VCaP (cell line): ENCODE measurements around the gene RBM44.
"Not testable (repeated sequence)": the region's sequence is repeated elsewhere in the genome, so short reads cannot be mapped to it uniquely, and the experiment has no call there.

Source experiments
- H3K27ac ChIP-seq: fragments of 450-650 bp; 2 replicates; pipeline ENCODE4 v1.5.1; 2017
- TF ChIP-seq, protein P1 (sequence below): fragments of 450-650 bp; conservative IDR thresholded peaks from 2 replicates; pipeline ENCODE4 v1.5.1; 2017; ENCODE audit warnings: mild to moderate bottlenecking, moderate library complexity

The RBM44 gene

DNA sequence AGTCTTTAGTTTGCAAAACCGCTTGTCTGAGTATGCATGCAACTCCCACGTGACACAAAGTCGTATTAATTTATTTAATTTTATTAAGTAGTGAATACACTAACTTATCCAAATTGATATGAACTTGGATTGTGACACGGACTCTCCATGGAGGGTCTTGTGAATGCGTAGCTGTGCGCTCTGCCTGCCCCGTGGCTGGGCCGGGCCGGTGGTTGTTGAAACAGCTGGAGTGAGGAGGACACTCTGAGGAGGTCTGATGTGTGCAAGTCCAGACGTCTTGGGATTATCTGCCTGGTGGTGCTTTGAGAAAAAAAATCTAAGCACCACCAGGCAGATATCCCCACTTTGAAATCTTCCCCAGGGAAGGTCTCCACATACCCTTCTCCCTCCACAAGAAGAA is 41.0 kb upstream of the RBM44 start:
- TF ChIP-seq, protein P1, sequence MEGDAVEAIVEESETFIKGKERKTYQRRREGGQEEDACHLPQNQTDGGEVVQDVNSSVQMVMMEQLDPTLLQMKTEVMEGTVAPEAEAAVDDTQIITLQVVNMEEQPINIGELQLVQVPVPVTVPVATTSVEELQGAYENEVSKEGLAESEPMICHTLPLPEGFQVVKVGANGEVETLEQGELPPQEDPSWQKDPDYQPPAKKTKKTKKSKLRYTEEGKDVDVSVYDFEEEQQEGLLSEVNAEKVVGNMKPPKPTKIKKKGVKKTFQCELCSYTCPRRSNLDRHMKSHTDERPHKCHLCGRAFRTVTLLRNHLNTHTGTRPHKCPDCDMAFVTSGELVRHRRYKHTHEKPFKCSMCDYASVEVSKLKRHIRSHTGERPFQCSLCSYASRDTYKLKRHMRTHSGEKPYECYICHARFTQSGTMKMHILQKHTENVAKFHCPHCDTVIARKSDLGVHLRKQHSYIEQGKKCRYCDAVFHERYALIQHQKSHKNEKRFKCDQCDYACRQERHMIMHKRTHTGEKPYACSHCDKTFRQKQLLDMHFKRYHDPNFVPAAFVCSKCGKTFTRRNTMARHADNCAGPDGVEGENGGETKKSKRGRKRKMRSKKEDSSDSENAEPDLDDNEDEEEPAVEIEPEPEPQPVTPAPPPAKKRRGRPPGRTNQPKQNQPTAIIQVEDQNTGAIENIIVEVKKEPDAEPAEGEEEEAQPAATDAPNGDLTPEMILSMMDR, result no peak
- H3K27ac ChIP-seq, result no peak overlapping the region

DNA sequence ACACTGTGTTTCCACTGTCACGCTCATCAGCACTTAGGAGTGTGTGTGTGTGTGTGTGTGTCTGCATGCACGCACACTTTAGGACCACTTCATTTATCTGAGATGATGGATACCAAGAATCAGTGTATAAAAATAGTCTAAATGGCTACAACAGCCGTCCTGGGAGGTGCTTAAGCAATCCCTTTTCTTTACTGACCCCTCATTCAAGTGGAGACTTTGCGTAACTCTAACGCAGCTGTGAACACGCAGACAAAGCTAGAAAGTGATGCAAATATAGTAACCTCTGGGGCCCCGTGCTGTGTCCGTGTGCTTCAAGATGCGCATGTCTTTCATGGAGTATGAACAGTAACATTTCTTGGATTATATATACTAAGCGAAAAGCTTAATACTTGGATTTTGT is 40.4 kb upstream of the RBM44 start:
- H3K27ac ChIP-seq, result no peak overlapping the region
- TF ChIP-seq, protein P1, result no peak

DNA sequence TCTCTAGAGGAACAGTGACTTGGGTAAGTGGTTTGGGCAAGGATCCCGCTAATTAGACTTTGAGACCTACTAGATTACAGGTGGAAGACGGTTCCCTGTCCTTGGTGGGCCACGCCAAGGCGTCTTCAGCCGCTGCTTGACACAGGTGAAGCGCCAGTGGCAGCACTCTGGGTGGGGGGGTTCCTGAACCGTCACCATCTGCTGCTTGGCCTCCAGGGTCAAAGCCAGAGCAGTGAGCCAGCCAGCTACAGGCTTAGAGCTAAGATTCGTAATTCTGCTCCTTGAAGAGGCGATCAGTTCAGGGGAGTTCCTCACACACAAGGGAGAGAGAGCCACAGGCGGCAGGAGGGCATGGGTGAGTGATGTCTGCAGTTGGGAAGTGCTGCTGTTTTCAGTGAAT is 39.4 kb upstream of the RBM44 start:
- TF ChIP-seq, protein P1, result no peak
- H3K27ac ChIP-seq, result no peak overlapping the region

DNA sequence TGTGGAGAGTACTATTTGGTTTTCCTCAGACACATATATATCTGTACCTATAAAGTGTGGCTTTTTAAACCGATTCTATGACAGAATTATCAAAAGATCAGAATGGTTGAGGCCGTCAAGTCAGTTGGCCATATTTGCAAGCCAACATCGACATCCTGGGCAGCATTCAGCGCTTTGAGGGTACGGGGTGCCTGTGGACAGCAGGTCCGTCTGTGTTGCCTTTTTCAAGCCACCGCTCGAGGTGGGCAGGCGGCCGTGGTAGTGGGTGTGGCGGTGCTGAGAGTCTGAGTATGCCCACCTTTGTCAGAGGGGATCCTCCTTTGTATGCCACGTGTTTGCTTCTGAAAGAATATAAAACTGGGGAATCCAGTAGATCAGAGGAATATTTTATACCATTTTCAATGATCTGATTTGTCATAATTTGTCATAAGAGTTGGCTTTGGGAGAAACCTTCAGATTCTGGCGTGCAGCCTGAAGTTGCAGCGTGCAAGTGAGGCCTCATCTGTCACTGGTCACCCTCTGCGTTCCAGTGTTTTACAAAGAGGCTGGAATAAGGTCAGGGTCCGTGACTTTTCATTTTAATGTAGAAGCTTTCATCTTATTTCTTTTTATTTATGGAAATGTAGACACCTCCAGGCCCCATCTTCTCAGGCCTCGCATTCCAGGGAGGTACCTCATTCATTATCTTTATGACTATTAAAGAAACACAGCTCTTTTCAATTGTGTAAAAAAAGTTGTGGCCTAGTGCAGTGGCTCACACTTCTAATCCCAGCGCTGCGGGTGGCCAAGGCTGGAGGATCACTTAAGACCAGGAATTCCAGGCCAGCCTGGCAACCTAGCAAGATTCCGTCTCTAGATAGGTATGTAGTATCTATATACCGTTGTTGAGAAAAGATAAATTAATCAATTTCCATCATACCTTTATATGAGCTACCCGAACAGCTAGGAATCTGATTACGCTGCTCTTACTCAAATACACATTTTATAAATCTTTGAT is 37.8 kb upstream of the RBM44 start:
- TF ChIP-seq, protein P1, result no peak
- no peak overlapping the region for H3K27ac ChIP-seq

DNA sequence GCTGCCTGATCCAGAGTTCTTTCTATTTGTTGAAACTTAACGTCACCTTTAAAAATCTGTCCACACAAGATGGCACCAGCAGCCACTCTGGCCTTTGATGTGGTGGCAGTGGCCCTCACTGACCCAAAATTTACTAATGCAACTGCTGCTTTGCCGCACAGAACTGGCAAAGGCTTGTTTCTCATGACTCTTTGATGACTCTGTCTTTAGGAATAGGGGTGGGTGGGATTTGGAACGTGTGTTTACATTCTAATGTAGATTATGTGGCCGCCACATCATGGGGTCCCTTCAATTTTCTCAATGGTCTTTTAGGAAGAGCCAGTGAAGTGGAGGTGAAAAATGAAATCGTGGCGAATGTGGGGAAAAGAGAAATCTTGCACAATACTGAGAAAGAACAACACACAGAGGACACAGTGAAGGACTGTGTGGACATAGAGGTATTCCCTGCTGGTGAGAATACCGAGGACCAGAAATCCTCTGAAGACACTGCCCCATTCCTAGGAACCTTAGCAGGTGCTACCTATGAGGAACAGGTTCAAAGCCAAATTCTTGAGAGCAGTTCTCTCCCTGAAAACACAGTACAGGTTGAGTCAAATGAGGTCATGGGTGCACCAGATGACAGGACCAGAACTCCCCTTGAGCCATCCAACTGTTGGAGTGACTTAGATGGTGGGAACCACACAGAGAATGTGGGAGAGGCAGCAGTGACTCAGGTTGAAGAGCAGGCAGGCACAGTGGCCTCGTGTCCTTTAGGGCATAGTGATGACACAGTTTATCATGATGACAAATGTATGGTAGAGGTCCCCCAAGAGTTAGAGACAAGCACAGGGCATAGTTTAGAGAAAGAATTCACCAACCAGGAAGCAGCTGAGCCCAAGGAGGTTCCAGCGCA is 36.0 kb upstream of the RBM44 start:
- H3K27ac ChIP-seq, result not testable (repeated sequence)

DNA sequence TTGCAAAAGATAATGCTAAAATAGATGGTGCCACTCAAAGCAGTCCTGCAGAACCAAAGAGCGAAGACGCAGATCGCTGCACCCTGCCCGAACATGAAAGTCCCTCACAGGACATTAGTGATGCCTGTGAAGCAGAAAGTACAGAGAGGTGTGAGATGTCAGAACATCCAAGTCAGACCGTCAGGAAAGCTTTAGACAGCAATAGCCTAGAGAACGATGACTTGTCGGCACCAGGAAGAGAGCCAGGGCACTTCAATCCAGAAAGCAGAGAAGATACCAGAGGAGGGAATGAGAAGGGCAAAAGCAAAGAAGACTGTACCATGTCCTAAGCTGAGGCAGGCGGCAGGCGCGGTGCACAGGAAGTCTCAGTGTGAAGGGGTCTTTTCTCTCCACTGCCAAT is 34.8 kb upstream of the RBM44 start:
- H3K27ac ChIP-seq, result no peak overlapping the region
- TF ChIP-seq, protein P1, result no peak

DNA sequence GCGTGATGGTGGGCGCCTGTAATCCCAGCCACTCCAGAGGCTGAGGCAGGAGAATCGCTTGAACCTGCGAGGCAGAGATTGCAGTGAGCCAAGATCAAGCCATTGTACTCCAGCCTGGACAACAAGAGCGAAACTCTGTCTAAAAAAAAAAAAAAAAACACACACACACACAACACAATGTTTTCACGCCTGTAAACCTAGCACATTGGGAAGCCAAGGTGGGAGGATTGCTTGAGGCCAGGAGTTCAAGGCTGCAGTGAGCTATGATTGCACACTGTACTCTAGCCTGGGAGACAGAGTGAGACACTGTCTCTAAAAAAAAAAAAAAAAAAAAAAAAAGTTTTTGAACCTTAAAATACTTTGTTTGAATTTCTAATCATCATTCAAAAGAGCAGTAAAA is 33.5 kb upstream of the RBM44 start:
- H3K27ac ChIP-seq, result not testable (repeated sequence)

DNA sequence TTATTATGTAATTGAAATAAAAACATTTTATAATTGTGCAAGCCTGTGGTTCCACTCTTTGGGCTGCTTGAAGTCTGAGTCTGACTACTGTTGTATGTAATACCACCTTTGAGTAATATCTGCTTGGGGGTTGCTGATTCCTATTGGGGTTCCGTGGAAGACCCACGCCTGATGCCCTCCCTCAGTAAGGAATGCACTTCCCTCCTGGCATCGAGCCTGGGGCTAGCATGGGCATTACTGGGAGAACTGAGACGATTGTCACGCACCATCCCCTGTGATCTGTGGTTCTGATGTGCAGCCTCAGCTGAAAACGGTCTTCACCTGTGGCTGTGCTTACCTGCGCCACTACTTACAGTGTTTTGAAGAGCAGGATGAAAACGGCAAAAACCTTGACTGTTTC is 32.7 kb upstream of the RBM44 start:
- TF ChIP-seq, protein P1, result no peak
- H3K27ac ChIP-seq, result no peak overlapping the region
